DMS53 treated with DMSO at 0.1 percent for 48 hours (cell line): ENCODE results near the gene ANXA3.

Experiments used
- DNase-seq: peaks from one replicate; lab custom pipeline; 2025; ENCODE audit not compliant: unreplicated experiment; lab: John Stamatoyannopoulos, UW

The ANXA3 gene

DNA sequence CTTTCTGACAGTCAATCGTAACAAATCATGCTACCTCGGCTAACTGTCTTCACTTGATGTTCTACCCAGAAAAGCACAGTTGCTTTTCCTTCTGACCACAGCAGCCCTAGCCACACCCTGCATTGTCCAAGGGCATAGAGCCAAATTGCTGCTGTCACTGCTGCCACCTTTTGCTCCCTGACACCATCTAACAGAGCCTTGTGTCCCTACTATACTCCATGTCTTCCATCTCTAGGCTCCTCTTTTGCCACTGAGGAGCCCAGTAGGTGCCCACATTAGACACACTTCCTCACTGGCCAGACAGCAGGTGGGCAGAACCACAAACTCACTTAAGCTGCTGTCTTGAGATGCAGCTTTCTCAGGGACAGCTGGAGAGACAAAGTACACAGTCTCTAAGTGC is 91.4 kb downstream of the ANXA3 start:
- no peak for DNase-seq

DNA sequence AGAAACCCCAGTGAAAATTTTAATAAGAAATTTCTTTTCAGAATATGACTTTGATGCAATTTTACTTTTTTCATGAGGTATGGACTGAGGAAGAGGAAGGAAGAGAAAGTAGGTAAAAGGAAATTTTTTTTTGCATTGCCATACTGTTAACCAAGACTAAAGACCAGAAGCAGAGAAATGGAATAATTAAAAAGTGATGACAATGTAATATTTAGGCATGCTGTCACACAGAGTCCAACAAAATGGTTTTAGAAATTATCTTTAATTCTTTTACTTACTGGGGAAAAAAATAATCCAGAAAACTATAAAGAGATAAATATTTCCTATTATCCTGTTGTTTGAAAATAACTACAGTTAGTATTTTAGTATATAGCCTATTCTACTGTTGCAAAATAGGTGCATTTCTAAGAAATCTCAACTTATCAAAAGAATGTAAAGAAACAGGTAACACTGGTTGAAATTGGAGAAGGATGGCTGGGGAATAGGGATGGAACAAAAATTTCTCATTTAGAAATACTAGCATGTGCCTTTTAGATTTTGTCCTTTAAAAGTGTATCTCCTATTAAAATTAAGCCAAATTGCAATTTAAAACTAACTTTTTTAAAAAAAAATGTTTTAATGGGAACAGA is 92.6 kb downstream of the ANXA3 start:
- no peak for DNase-seq

DNA sequence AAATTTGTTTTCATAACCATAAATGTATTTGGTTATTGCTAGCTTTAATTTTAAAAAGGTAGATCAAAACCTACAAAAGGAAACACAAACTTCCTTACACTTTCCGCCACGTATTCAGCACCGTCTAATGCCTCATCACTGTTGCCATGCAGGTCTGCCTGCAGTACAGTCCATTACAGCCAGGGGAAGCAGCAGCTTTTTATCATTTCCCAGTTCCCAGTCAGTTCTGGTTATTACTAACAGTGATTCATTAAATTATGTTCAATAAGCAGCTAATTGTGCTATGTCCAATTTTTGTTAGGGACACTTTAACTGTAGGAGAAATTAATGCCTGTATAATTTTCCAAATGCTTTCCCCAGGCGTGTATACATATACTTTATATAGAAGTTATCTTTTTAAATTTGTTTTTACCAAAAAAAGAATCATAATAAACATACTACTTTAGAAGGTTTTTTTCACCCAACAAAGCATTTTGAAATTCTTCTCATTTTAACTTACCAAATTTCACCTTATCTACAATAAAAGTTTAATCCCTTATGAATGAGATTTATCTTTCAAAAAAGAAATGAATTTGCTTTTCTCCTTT is 93.3 kb downstream of the ANXA3 start:
- DNase-seq: peak; percentile 18

DNA sequence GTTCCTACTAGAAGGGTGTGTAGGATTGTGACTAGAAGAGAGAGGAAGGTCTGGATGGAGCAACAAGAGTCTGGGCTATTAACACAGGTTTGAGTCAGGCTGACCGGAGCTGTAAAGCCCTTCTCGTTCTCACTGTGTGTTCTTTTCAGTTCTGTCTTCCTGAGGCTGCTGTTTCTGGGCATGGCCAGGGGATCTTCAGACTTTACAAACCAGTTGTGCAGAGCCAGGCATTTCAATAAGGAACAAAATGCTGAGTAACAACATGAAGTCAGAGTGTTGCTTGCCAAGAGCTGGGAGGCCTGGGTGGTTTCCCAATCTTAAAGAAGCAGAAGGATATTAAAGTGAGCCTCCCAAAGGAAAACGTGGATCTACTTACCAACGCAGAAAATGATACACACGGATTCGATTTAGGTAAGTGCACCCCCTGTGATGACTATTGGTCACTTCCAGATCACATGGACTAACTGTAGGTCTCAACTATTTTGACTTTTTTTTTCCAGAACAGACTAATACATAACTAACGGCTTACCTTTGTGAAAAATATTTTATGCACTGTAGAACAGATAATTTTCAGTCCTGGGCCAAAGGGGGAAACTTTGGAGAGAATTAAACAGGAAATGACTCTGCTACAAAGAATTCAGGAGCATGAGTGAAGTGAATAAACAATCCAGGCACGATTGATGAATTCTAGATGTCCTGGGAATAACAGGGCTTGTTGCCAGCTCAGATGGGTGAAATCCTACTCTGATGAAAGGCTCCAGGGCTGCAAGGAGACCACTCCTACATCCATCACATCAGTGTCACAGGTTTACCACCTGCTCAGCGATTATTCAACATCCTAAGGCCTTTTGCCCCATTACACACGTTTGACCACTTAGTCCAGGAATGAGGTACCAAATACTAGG is 94.5 kb downstream of the ANXA3 start:
- no peak for DNase-seq

DNA sequence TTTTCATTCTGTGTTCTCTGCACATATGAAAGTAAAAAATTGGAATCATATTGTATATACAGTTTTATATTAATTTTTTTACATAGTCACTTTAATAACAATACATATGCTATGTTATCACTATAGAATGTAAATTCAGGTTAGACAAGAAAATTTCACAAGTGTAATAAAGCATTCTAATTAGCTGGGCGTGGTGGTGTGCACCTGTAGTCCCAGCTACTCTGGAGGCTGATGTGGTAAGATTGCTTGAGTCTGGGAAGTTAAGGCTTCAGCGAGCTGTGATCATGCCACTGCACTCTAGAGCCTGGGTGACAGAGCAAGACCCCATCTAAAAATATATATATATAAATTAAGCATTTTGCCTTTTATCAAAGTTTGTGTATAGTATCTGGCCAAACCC is 95.7 kb downstream of the ANXA3 start:
- no peak for DNase-seq

DNA sequence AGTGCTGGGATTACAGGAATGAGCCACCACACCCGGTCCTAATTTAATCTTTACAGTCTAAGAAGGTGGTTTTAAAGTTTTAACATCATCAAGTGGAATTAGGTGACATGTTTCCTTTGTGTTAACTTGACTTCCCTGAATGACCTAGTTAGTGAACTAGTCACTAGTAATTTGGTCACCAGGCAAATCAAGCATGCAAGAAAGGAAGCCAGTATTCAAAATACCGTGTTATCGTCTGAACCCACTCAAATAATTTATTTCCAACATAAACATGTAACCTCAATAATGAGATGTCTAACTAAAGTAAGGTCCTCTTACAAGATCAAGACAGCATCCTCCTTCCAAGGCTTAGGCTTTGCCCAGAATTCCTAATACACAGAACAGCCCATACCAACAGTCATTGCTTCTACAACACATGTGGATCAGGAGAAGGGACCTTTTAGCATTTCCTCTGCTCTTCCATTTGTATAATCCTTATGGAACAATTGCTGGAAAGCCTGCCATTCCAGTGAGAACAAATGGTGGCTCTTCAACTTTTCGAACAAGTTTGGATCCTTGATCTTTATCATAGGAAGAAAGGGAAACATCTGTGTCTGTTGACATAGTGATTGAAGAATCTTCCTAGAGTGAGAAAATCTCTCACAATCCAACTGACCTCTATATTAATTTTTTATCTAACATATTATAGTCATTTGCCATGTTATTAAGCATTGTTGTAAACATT is 97.2 kb downstream of the ANXA3 start:
- no peak for DNase-seq

DNA sequence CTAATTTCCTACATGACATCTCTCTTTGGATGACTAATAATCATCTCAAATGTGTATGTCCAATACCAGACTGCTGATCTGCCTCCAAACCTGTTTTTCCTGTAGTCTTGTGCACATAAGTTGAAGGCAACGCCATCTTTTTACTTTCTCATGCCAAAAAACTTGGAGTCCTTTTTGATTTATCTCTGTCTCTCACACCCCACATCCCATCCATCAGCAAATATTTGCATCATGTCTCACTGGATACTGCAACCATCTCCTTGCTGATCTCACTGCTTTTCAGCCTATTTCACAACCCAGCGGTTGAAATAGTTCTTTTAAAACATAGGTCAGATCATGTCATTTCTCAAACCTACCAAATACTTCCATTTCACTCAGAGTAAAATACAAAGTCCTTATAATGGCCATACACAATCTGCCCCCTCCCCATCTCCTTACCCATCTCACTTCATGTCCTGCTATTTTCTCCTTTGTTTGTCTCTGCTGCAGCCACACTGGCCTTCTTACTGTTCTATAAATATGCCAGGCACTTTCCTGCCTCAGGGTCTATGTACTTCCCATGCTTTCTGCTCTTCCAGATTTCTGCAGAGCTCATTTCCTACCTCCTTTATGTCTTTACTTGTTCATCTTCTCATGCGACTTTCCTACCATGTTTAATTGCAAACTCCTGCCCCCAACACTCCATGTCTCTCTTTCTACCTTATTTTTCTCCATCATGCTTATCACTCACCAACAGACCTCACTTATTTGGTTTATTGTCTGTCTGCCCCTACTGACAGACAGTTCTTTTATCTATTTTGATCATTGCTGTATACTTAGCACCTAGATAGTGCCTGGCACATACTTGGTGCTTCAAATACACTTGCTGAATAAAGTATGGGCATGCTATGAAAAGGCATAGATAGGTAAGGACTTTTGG is 98.8 kb downstream of the ANXA3 start:
- DNase-seq: no peak

DNA sequence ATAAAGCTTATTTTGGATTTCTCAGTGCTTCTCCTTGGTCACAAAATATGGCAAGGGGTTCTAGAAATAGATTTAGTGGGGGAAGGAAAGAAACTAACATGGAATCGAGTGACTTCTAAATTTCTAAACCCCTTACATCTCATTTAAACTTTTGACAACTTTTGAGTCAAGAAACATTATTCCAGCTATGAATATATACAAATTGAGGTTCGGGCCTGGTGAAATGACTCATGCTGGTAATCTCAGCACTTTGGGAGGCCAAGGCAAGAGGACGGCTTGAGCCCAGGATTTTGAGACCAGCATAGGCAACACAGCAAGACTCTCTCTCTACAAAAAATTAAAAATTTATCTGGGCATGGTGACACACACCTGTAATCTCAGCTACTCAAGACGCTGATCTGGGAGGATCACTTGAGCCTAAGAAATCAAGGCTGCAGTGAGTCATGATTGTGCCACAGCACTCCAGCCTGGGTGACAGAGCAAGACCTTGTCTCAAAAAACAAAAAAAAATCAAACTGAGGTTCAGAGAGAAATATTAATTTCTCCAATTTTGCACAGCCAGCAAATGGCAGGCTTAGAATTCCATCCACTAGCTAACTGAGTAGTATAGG is 99.8 kb downstream of the ANXA3 start:
- DNase-seq: no peak

DNA sequence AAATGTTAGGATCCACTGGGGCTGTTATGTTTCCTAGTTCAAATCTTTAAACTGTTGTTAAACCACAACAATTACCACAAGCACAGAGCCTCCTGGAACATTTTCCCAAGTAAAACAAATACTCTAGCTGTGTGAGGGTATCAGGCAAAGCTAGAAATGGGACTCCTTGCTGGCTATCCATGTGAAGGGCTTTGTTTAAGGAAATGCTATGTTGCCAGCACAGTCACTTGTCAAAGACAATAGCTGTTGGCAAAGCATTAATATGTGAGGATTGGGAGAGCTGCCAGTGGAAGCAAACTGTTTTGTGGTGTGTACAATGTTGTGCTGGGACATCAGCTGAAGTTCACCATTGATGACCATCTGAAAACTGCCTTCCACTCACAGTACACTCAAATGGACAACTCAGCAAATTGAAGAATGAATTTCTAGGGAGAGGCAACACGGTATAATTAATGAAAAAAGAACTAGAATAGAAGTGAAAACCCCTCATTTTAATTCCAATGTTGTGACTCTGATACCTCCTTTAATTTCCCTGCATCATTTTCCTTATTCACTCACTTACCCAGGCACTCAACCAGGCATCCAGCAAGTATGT is 100.8 kb downstream of the ANXA3 start:
- DNase-seq: no peak

DNA sequence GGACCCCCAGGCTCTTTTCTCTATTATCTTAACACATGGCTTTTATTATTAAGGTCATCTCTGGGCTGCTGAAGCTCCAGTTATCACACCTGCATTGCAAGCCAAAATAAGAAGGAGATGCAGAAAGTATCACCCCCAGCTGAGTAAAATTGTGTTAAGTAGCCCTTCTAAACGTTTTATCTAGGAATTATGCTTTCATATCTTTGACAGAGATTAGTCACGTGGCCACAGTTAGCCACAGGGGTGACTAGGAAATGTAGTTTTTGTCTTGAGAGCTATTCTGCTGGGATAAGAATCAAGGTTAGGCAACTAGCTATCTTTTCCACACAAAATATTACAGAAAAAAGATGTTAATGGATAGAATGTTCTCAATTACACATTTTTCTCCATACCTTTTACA is 102.1 kb downstream of the ANXA3 start:
- DNase-seq: no peak

DNA sequence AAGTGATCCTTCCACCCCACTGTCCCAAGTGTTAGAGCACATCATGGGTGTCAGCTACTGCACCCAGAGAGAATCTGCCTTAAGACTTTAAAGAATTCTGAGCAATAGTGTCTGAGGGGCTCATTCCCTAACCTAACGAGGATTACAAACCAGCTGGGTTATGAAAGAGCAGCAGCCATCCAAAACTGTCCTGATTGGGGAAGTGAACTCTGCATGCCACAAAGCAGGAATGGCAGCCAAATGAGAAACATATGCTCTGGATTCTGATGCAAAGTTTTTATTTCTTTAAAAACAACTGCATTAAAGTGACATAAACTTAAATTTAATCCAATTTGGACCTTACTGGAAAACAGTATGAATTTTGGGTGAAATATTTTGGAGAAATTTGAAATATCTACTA is 103.2 kb downstream of the ANXA3 start:
- no peak for DNase-seq

DNA sequence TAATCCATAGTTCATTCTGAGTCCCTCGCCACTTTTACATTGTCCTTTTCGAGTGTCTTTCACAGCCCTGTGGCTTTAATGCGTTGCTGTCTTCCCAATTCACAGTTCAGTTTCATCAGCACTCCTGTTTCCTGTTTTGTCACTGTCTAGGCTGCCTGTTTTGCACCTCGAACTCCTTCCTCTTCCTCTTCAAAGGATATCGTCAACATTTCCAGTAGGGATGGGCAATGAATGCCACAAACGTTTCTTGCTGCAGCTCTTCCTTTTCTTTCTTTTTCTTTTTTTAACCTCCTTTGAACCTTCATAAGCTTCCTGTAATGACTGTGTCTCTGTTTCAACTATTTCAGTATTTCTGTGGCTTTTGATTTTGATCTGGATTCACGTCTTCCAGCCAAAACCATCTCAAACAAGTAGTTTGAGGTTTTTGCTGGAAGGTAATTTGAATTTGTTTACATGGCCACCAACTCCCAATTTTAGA is 105.4 kb downstream of the ANXA3 start:
- no peak for DNase-seq

DNA sequence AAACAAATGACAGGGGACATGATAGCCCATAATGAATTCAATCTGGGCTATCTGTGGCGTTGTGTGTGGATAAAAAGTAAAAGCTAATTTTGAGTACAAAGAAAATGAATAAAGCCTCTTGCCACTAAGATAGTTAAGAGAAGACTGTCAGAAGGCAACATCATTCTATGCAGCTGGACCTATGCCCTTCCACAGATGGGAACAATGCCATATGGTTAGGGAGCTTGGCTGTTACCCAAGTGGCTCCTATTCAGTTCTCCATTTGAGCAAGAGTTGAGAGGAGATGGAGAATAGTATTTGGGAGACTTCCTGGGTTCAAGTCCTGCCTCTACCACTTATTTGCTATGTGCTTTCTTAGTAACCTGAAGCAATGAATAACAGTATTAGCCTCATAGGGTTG is 107.7 kb downstream of the ANXA3 start:
- no peak for DNase-seq

DNA sequence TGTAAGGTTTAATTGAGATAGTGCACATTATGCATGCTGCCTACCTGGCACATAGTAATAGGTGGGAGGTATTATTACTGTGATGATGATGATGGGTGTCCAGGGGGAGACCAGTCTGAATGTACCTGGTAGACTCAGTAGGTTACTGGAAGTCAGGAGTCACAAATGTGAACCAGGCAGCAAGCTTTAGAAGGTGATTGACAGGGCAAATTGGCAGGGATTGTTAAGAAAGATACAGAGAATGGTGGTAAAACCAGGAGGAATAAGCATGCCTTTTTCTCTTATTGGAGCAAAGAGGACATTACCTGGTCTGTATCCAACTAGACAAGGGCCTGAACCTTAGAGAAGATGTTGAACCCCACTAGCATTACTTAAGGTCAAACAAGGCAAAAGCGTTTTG is 108.1 kb downstream of the ANXA3 start:
- no peak for DNase-seq
